CD4-positive, alpha-beta T cell (primary cell): ENCODE measurements around the gene AHRR. TPM values are rescaled to one million over a fixed set of nuclear protein-coding genes. Genes with fewer than 3 reads are reported as not detected.

Experiments
- ATAC-seq: fragments of 200-7000 bp; cut with Tn5 transposase; one replicate; pipeline ENCODE4 v1.10.0; 2022; ENCODE audit warnings: mild to moderate bottlenecking; ENCODE audit not compliant: poor library complexity
- CTCF ChIA-PET: fragments of 350-600 bp; sonication (Branson Sonifier 250); formaldehyde crosslinking; loops from one replicate; lab custom pipeline; 2021; ENCODE audit warnings: antibody characterized with exemption, inconsistent platforms; lab: Charles Lee
- POLR2A ChIA-PET: fragments of 350-600 bp; sonication (Branson Sonifier 250); formaldehyde crosslinking; loops from one replicate; lab custom pipeline; 2021; ENCODE audit warnings: antibody characterized with exemption, inconsistent platforms; lab: Charles Lee
- DNase-seq, 14 experiments: peaks; one replicate each; pipeline ENCODE4 v3.0.0-alpha.2; 2013 to 2020; ENCODE audit warnings: mixed read lengths in 2 of 14
- H3K27ac ChIP-seq, 2 donors: one replicate each; pipeline versions ENCODE4 v1.5.1 to v1.7.0; 2013; ENCODE audit warnings: low read length in 2 of 2, low read depth in 1 of 2, mild to moderate bottlenecking in 1 of 2
- H3K27me3 ChIP-seq, 2 experiments: 1 replicate in 1 of 2; 2 replicates in 1 of 2; pipeline versions ENCODE4 v1.6.1 to v1.7.0; 2013; ENCODE audit warnings: low read length in 2 of 2, control low read depth in 1 of 2, mild to moderate bottlenecking in 1 of 2, moderate library complexity in 1 of 2; ENCODE audit not compliant: insufficient read depth in 2 of 2, control insufficient read depth in 1 of 2
- H3K36me3 ChIP-seq: one replicate; pipeline ENCODE4 v1.6.1; 2013; ENCODE audit warnings: low read length, control low read depth; ENCODE audit not compliant: insufficient read depth
- H3K4me1 ChIP-seq: one replicate; pipeline ENCODE4 v1.6.1; 2013; ENCODE audit warnings: low read length, control low read depth; ENCODE audit not compliant: insufficient read depth
- H3K4me3 ChIP-seq: one replicate; pipeline ENCODE4 v1.5.1; 2013; ENCODE audit warnings: mild to moderate bottlenecking, low read length, moderate library complexity
- H3K9me3 ChIP-seq, 2 experiments: 1 replicate in 1 of 2; 2 replicates in 1 of 2; pipeline versions ENCODE4 v1.6.1 to v1.7.0; 2013; ENCODE audit warnings: low read length in 2 of 2, mild to moderate bottlenecking in 2 of 2, control low read depth in 1 of 2, moderate library complexity in 1 of 2; ENCODE audit not compliant: control insufficient read depth in 1 of 2, insufficient read depth in 1 of 2
- H3K27ac Mint-ChIP-seq: one replicate; pipeline ENCODE4 v1.8.0; 2020; ENCODE audit warnings: mixed read lengths
- H3K27me3 Mint-ChIP-seq: one replicate; pipeline ENCODE4 v1.8.0; 2021; ENCODE audit warnings: mixed read lengths
- H3K36me3 Mint-ChIP-seq: one replicate; pipeline ENCODE4 v1.8.0; 2021; ENCODE audit warnings: low read depth, mixed read lengths
- H3K4me1 Mint-ChIP-seq: one replicate; pipeline ENCODE4 v1.8.0; 2021; ENCODE audit warnings: low read depth, mixed read lengths
- H3K4me3 Mint-ChIP-seq: one replicate; pipeline ENCODE4 v1.8.0; 2020; ENCODE audit warnings: mild to moderate bottlenecking, mixed read lengths
- H3K9me3 Mint-ChIP-seq: one replicate; pipeline ENCODE4 v1.8.0; 2020; ENCODE audit warnings: mixed read lengths
- CTCF ChIP-seq: fragments of 200-600 bp; IDR thresholded peaks from one replicate; pipeline ENCODE4 v1.8.0; 2022; ENCODE audit warnings: antibody characterized with exemption, mild to moderate bottlenecking
- intact Hi-C, 2 experiments: fragments of 100-400 bp; cut with DNase I in 1 of 2; cut with micrococcal nuclease in 1 of 2; formaldehyde crosslinking; loops; one replicate each; pipeline versions ENCODE4 v1.15.1 to v1.9.0; 2023 to 2025; cut with DNase I, micrococcal nuclease
- total RNA-seq, 174 experiments: library from RNA in 2 of 174; stranded (reverse) in 2 of 174; gene quantifications; one replicate each; pipeline ENCODE4 v1.2.3 and lab custom pipeline; 2021 to 2026

Gene AHRR
- total RNA-seq, 2 experiments from 2014 or later, result 0.45 to 0.63 TPM

GRCh38 chr5:317086-317811 lies 4.3 kb upstream of the AHRR start:
- Histone ChIP-seq H3K36me3 (peaks cover 31% of the 10 kb centered on the region), H3K4me1 (peaks cover 18% of the 10 kb centered on the region), H3K9me3 (peaks cover 0 to 13% of the 10 kb centered on the region in 2 experiments), H3K27me3 (peaks cover 20 to 35% of the 10 kb centered on the region in 2 experiments), H3K4me3 (no peak overlapping the region), H3K27ac (no peak overlapping the region)
- peak; percentile 29 for ATAC-seq
- H3K27ac Mint-ChIP-seq, result no peak overlapping the region
- H3K27me3 Mint-ChIP-seq, result peaks cover 14% of the 10 kb centered on the region
- no peaks in the 10 kb centered on the region for H3K4me1 Mint-ChIP-seq
- no peak for TF ChIP-seq CTCF
- peaks cover 16% of the 10 kb centered on the region for H3K36me3 Mint-ChIP-seq
- H3K4me3 Mint-ChIP-seq, result no peak overlapping the region
- H3K9me3 Mint-ChIP-seq, result no peaks in the 10 kb centered on the region
- intact Hi-C loops, result loop anchor here in 1 of 2 experiments (2.0 kb wide), 1 partner anchor 110 kb away; no protein-coding TSS in a partner anchor
- POLR2A ChIA-PET, result no interaction called here
- peak in 4 of 14 experiments; percentile 9 to 51 (median 31) for DNase-seq
- CTCF ChIA-PET, result no interaction called here

GRCh38 chr5:318341-318897 lies 3.1 kb upstream of the AHRR start:
- peaks cover 0 to 21% of the 10 kb centered on the region in 2 experiments for H3K9me3 ChIP-seq
- H3K27ac ChIP-seq, result no peak overlapping the region
- no peak overlapping the region for H3K4me3 Mint-ChIP-seq
- TF ChIP-seq CTCF, result no peak
- POLR2A ChIA-PET, result no interaction called here
- H3K27me3 ChIP-seq, result peaks cover 28 to 44% of the 10 kb centered on the region in 2 experiments
- DNase-seq, result peak in 1 of 14 experiments; percentile 8
- peaks cover 9% of the 10 kb centered on the region for H3K36me3 Mint-ChIP-seq
- no peaks in the 10 kb centered on the region for H3K9me3 Mint-ChIP-seq
- intact Hi-C loops, result no loop called here
- H3K4me1 ChIP-seq, result peaks cover 22% of the 10 kb centered on the region
- CTCF ChIA-PET, result no interaction called here
- peaks cover 24% of the 10 kb centered on the region for H3K36me3 ChIP-seq
- no peaks in the 10 kb centered on the region for H3K4me1 Mint-ChIP-seq
- H3K27ac Mint-ChIP-seq, result no peak overlapping the region
- no peak overlapping the region for H3K4me3 ChIP-seq
- no peak for ATAC-seq
- H3K27me3 Mint-ChIP-seq, result peaks cover 18% of the 10 kb centered on the region

DNA sequence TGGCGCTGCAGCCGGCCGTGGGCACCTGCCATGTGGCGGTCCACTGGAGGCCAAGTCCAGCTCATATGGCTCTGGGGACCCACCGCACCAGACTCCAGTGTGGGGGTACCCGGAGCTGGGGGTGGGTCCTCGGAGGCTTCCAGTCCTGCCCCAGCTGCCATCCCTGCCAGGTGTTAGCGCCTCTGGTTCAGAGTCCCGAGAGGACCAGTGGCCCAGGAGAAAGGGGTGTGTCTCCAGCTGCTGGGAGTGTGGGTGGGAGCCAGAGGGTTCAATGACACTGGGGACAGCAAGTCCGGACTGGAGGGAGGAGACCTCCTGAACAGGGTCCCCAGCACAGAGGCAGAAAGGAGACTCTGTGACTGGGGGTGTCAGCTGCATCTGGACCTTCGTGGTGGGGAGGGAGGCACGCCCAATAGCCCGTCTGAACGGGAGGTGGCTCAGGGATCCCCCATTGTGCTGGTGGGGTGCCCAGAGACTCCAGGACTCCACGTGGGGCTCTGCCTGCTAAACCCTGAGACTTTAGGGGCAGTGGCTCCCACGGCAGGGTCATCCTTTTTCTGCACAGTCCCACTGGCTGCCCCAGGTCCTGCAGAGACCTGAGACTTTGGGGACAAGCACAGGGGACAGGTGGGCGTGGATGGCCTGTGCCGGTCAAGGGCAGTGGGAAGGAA lies 2.4 kb upstream of the AHRR start:
- Histone ChIP-seq H3K4me1 (peaks cover 22% of the 10 kb centered on the region), H3K36me3 (peaks cover 19% of the 10 kb centered on the region), H3K27me3 (peaks cover 28 to 48% of the 10 kb centered on the region in 2 experiments), H3K27ac (no peak overlapping the region), H3K9me3 (peaks cover 0 to 21% of the 10 kb centered on the region in 2 experiments), H3K4me3 (no peak overlapping the region)
- Mint-ChIP-seq H3K4me3 (no peak overlapping the region), H3K36me3 (peaks cover 8% of the 10 kb centered on the region), H3K27me3 (peaks cover 24% of the 10 kb centered on the region), H3K4me1 (no peaks in the 10 kb centered on the region), H3K27ac (no peak overlapping the region), H3K9me3 (no peaks in the 10 kb centered on the region)
- ChIA-PET POLR2A (interaction anchor here (1.4 kb wide), 1 partner anchor 48 kb away, joined by 3 read pairs; no protein-coding TSS in a partner anchor), CTCF (no interaction called here)
- intact Hi-C loops, result no loop called here
- no peak for ATAC-seq
- no peak for DNase-seq
- TF ChIP-seq CTCF, result no peak
